H9 (cell line): ENCODE measurements around the gene C2orf42. TPM values are rescaled to one million over a fixed set of nuclear protein-coding genes. Genes with fewer than 3 reads are reported as not detected.

Experiments used
- DNase-seq: peaks from one replicate; pipeline ENCODE4 v3.0.0-alpha.2; 2017
- H2AFZ ChIP-seq: one replicate; pipeline ENCODE4 v1.6.1; 2013; ENCODE audit warnings: mild to moderate bottlenecking, low read length, control low read depth, moderate library complexity
- H2AK5ac ChIP-seq: 2 replicates; pipeline ENCODE4 v1.6.1; 2013; ENCODE audit warnings: low read length, control low read depth, mixed read lengths; ENCODE audit not compliant: insufficient read length
- H2BK120ac ChIP-seq: one replicate; pipeline ENCODE4 v1.6.1; 2013; ENCODE audit warnings: low read depth, mild to moderate bottlenecking, low read length, control low read depth, inconsistent platforms; ENCODE audit not compliant: poor library complexity, severe bottlenecking
- H2BK12ac ChIP-seq: 2 replicates; pipeline ENCODE4 v1.6.1; 2013; ENCODE audit warnings: low read length, control low read depth, mixed read lengths, low read depth; ENCODE audit not compliant: insufficient read length
- H2BK15ac ChIP-seq: 2 replicates; pipeline ENCODE4 v1.6.1; 2013; ENCODE audit warnings: low read depth, low read length, control low read depth
- H2BK20ac ChIP-seq: one replicate; pipeline ENCODE4 v1.6.1; 2013; ENCODE audit warnings: low read depth, mild to moderate bottlenecking, low read length, control low read depth, inconsistent platforms; ENCODE audit not compliant: poor library complexity, severe bottlenecking
- H2BK5ac ChIP-seq: 2 replicates; pipeline ENCODE4 v1.6.1; 2013; ENCODE audit warnings: low read length, control low read depth, mixed read lengths; ENCODE audit not compliant: insufficient read length
- H3K14ac ChIP-seq: 2 replicates; pipeline ENCODE4 v1.6.1; 2013; ENCODE audit warnings: low read length, control low read depth; ENCODE audit not compliant: insufficient read depth
- H3K18ac ChIP-seq: 2 replicates; pipeline ENCODE4 v1.6.1; 2013; ENCODE audit warnings: low read depth, mild to moderate bottlenecking, mixed read lengths, low read length, control low read depth; ENCODE audit not compliant: insufficient read length
- H3K23ac ChIP-seq: 2 replicates; pipeline ENCODE4 v1.6.1; 2013; ENCODE audit warnings: low read length, control low read depth, mixed read lengths, low read depth; ENCODE audit not compliant: insufficient read length
- H3K23me2 ChIP-seq: 2 replicates; pipeline ENCODE4 v1.6.1; 2013; ENCODE audit warnings: low read depth, mild to moderate bottlenecking, mixed read lengths, low read length, control low read depth; ENCODE audit not compliant: insufficient read length, poor library complexity, severe bottlenecking
- H3K27ac ChIP-seq: 2 replicates; pipeline ENCODE4 v1.5.1; 2013; ENCODE audit warnings: low read length, control low read depth, mixed read lengths, low read depth; ENCODE audit not compliant: insufficient read length
- H3K27me3 ChIP-seq: 2 replicates; pipeline ENCODE4 v1.6.1; 2013; ENCODE audit warnings: low read length, control low read depth, inconsistent platforms; ENCODE audit not compliant: insufficient read depth
- H3K4ac ChIP-seq: 2 replicates; pipeline ENCODE4 v1.6.1; 2013; ENCODE audit warnings: low read depth, mild to moderate bottlenecking, control low read depth, inconsistent platforms, low read length, moderate library complexity
- H3K4me1 ChIP-seq: 2 replicates; pipeline ENCODE4 v1.6.1; 2013; ENCODE audit warnings: low read length, control low read depth, inconsistent platforms; ENCODE audit not compliant: insufficient read depth
- H3K4me2 ChIP-seq: 2 replicates; pipeline ENCODE4 v1.6.1; 2013; ENCODE audit warnings: low read length, control low read depth, mixed read lengths; ENCODE audit not compliant: insufficient read length, insufficient read depth
- H3K56ac ChIP-seq: 2 replicates; pipeline ENCODE4 v1.6.1; 2013; ENCODE audit warnings: low read depth, mild to moderate bottlenecking, mixed read lengths, low read length, control low read depth; ENCODE audit not compliant: insufficient read length
- H3K79me1 ChIP-seq: 2 replicates; pipeline ENCODE4 v1.6.1; 2013; ENCODE audit warnings: low read depth, mild to moderate bottlenecking, moderate library complexity, low read length, control low read depth, inconsistent platforms; ENCODE audit not compliant: insufficient read depth, poor library complexity, severe bottlenecking
- H3K79me2 ChIP-seq: 2 replicates; pipeline ENCODE4 v1.6.1; 2013; ENCODE audit warnings: low read length, control low read depth, inconsistent platforms; ENCODE audit not compliant: insufficient read depth
- H3K9ac ChIP-seq: 2 replicates; pipeline ENCODE4 v1.6.1; 2013; ENCODE audit warnings: low read length, control low read depth, mixed read lengths; ENCODE audit not compliant: insufficient read length; ENCODE audit errors: extremely low read depth
- H3K9me3 ChIP-seq: one replicate; pipeline ENCODE4 v1.6.1; 2013; ENCODE audit warnings: low read depth, low read length, inconsistent platforms; ENCODE audit not compliant: control insufficient read depth
- H3T11ph ChIP-seq: one replicate; pipeline ENCODE4 v1.6.1; 2013; ENCODE audit warnings: mild to moderate bottlenecking, low read length, control low read depth, inconsistent platforms
- H4K20me1 ChIP-seq: one replicate; pipeline ENCODE4 v1.6.1; 2013; ENCODE audit not compliant: control insufficient read depth, insufficient read length, insufficient read depth
- H4K5ac ChIP-seq: 2 replicates; pipeline ENCODE4 v1.6.1; 2013; ENCODE audit warnings: low read depth, mild to moderate bottlenecking, mixed read lengths, low read length, control low read depth; ENCODE audit not compliant: insufficient read length
- H4K8ac ChIP-seq: replicated peaks from 2 replicates; pipeline ENCODE4 v1.6.1; 2013; ENCODE audit warnings: low read length, control low read depth, mixed read lengths, low read depth; ENCODE audit not compliant: insufficient read length
- H4K91ac ChIP-seq: 2 replicates; pipeline ENCODE4 v1.6.1; 2013; ENCODE audit warnings: low read depth, mild to moderate bottlenecking, moderate library complexity, mixed read lengths, low read length, control low read depth; ENCODE audit not compliant: insufficient read length
- H3K27ac Mint-ChIP-seq, 3 experiments: 2 replicates in 2 of 3; 3 replicates in 1 of 3; pipeline ENCODE4 v1.8.0; 2020 to 2021; ENCODE audit warnings: mixed read lengths in 3 of 3, mild to moderate bottlenecking in 1 of 3, moderate library complexity in 1 of 3
- H3K27me3 Mint-ChIP-seq: 2 replicates; pipeline ENCODE4 v1.8.0; 2021; ENCODE audit warnings: low read depth, mild to moderate bottlenecking, moderate library complexity, mixed read lengths
- H3K36me3 Mint-ChIP-seq, 3 experiments: 2 replicates in 2 of 3; 3 replicates in 1 of 3; pipeline ENCODE4 v1.8.0; 2020 to 2021; ENCODE audit warnings: low read depth in 3 of 3, mixed read lengths in 3 of 3; ENCODE audit not compliant: insufficient read depth in 1 of 3
- H3K4me1 Mint-ChIP-seq, 2 experiments: 2 replicates each; pipeline ENCODE4 v1.8.0; 2020; ENCODE audit warnings: mixed read lengths in 2 of 2
- H3K4me3 Mint-ChIP-seq, 2 experiments: 2 replicates in 1 of 2; 3 replicates in 1 of 2; pipeline ENCODE4 v1.8.0; 2020 to 2021; ENCODE audit warnings: mild to moderate bottlenecking in 2 of 2, mixed read lengths in 2 of 2, moderate library complexity in 1 of 2
- H3K9me3 Mint-ChIP-seq, 2 experiments: 2 replicates in 1 of 2; 3 replicates in 1 of 2; pipeline ENCODE4 v1.8.0; 2020; ENCODE audit warnings: mild to moderate bottlenecking in 2 of 2, mixed read lengths in 2 of 2, moderate library complexity in 1 of 2
- CTCF ChIP-seq: fragments of 200-600 bp; sonication (generic); conservative IDR thresholded peaks from 3 replicates; pipeline ENCODE4 v1.8.0; 2021; ENCODE audit warnings: antibody characterized with exemption, mild to moderate bottlenecking
- WGBS: extraction: QIAGEN DNeasy Blood & Tissue Kit; methylation state at CpG from one replicate; pipeline ENCODE4 v1.1.7; 2013; ENCODE audit warnings: missing lambda C conversion rate, low lambda C conversion rate, mixed read lengths; ENCODE audit not compliant: insufficient read length; ENCODE audit errors: extremely low coverage; 5-methylcytosine and 5-hydroxymethylcytosine counted together
- total RNA-seq: library from RNA; stranded (reverse); gene quantifications from 2 replicates; pipeline ENCODE4 v1.2.1, GENCODE V29; 2021

C2orf42 gene
- total RNA-seq, 1 experiment from 2014 or later: 19.0 TPM

- peak overlapping the region; percentile 42; the same call in 1 of the 2 replicates for H3K14ac ChIP-seq
- peak overlapping the region; percentile 31; the same call in 1 of the 2 replicates for H3K4ac ChIP-seq
- H3K27me3 ChIP-seq: no peaks in the 10 kb centered on the region
- no peak overlapping the region for H3K23ac ChIP-seq
- H4K20me1 ChIP-seq: no peaks in the 10 kb centered on the region
- H4K5ac ChIP-seq: no peak overlapping the region
- no peak overlapping the region for H2AFZ ChIP-seq
- H3T11ph ChIP-seq: no peak overlapping the region
- no peak overlapping the region for H2BK5ac ChIP-seq
- no peak overlapping the region for H4K8ac ChIP-seq
- Mint-ChIP-seq H3K4me3 (peak overlapping the region; percentile 65 to 73), H3K4me1 (peaks cover 33 to 42% of the 10 kb centered on the region in 2 experiments), H3K36me3 (peaks cover 0 to under 1% (median under 1%) of the 10 kb centered on the region in 3 experiments; a peak in 3 of 7 replicates), H3K27me3 (no peaks in the 10 kb centered on the region), H3K27ac (peak overlapping the region; percentile 71 to 93 (median 92); a peak in 6 of 7 replicates), H3K9me3 (peaks cover 0 to under 1% of the 10 kb centered on the region in 2 experiments; a peak in 2 of 5 replicates)
- TF ChIP-seq CTCF: no peak
- H3K79me2 ChIP-seq: no peaks in the 10 kb centered on the region
- H2BK20ac ChIP-seq: no peak overlapping the region
- whole genome bisulfite sequencing: no CpG with 5 or more reads among the region's 18 CpGs
- H3K18ac ChIP-seq: peak overlapping the region; percentile 51
- H3K4me1 ChIP-seq: peaks cover 7% of the 10 kb centered on the region; the same call in 1 of the 2 replicates
- no peak overlapping the region for H2BK12ac ChIP-seq
- peak overlapping the region; percentile 21 for H3K4me2 ChIP-seq
- no peak overlapping the region for H3K56ac ChIP-seq
- no peaks in the 10 kb centered on the region for H3K79me1 ChIP-seq
- peak; percentile 51 for DNase-seq
- no peak overlapping the region for H4K91ac ChIP-seq
- peak overlapping the region; percentile 15 for H3K27ac ChIP-seq
- no peak overlapping the region for H2AK5ac ChIP-seq
- H2BK15ac ChIP-seq: no peak overlapping the region
- H3K9me3 ChIP-seq: no peaks in the 10 kb centered on the region
- peak overlapping the region; percentile 33 for H3K9ac ChIP-seq
- H2BK120ac ChIP-seq: peak overlapping the region; percentile 51
- peaks cover 5% of the 10 kb centered on the region for H3K23me2 ChIP-seq
Measured at GRCh38 chr2:70143314-70144150, 47.3 kb downstream of the C2orf42 start.
